Activated CD4-positive, alpha-beta T cell treated with anti-CD3 and anti-CD28 coated beads, Interleukin-2, amount 50 U/mL, for 24 hours (primary cell): ENCODE results near the gene MORN1.
"Not testable (repeated sequence)": the region's sequence is repeated elsewhere in the genome, so short reads cannot be mapped to it uniquely, and the experiment has no call there.

Experiments used
- DNase-seq, 2 donors: peaks; one replicate each; pipeline ENCODE4 v3.0.0-alpha.2; 2020; ENCODE audit warnings: low read depth in 1 of 2, low spot score in 1 of 2

The MORN1 gene

DNA sequence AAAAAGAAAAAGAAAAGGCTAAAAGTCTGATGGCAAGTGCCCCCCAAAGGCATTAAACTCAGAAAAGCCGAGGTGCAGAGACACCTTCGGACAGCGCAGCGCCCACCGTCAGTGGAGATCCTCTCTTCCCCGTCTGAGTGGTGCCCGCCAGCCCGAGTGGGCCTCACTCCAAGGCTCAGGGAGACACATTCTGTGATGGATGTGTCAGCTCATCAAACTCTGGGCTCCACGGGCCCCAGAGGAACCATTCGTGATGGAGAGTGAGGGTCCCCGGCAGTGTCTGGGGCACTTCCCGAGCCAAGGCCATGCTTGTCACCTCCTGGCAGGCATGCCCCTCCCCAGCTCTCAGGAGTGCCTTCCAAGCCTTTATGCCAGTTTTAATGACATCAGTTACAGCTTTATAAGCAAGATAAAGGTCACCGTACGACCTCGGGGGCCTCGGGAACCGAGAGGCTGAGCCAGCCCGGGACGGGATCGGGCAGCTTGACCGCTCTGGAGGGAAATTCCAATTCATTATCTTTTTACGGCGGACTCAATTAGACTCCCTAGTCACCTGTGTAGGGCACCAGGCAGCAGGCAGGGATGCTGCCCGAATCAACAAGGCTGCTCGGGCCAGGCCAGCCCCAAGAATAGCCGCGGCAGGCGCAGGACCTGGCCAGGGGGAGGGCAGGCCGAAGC, 49.5 kb downstream of the MORN1 start:
- no peak for DNase-seq

DNA sequence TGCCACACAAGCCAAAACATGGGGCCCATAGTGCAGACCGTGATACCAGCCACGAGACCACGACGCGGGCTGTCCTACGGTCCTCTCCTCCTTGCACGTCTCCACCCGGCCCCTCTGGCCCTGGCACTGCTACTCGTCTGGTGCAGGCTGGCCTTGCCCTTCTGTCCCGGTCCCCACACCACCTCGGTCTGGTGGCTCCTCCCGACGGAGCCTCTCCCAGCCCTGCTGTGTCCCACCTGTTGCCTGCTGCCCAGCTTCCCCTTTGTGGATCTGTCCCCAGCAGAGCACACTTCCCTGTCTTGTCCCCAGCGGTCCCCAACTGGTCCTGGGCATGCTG, 50.5 kb downstream of the MORN1 start:
- no peak for DNase-seq

GRCh38 chr1:2340086-2340917, 51.1 kb downstream of the MORN1 start:
- no peak for DNase-seq

GRCh38 chr1:2339206-2340085, 51.9 kb downstream of the MORN1 start:
- DNase-seq, result no peak

DNA sequence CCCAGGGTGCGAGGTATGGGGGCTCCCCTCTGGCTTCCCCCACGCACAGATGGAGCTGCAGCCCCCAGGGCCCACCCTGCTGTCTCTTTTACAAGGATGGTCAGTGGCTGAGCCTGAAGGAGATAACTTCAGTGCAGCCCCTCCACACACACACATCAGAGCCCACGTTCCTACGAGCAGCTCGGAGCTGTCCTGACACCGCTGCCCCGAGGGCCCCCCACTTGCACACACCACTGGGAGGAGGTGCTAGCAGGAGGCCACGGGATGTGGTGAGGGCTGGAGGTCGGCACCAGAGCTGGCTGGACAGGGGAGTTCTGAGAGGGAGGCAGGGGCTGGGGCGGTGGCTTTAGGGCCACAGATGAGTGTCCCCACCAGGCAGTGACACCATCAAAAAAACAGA, 53.9 kb downstream of the MORN1 start:
- no peak for DNase-seq

DNA sequence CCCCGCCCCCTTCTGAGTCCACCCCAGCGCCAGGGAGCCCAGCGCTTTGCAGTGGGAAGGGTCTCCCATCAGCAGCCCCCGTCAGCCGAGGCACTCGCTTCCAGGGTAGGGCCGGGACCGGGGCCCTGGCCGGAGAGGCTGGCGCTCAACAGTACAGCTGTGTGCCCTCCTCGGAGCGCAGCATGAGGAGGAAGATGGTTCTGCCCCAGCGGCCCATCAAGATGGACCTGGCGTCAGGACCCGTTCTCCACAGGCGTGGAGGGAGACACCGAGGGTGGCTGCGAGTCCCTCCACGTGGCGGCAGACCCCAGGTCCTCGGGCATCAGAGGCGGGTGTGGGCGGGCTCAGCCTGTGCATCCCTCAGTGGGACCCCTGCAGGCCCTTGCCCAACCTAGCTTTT, 54.3 kb downstream of the MORN1 start:
- no peak for DNase-seq

DNA sequence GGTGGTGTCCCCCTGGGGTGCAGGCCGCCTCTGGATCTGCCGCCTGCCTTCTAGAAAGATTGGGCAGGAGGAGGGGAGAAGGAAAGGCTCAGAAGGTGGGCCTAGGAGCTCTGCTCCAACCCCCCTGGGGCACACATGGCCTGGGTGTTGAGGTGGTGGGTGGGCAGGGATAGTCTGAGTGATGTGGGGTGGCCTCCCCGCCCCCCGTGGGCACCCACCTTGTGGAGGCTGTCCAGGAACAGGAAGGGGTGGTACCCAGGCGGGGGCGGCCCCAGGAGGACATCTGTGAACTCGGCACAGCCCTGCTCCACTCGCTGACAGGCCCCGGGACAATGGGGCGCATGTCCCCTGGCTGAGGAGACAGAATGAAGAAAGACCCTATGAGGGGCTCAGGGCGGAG, 54.9 kb downstream of the MORN1 start:
- no peak for DNase-seq

- no peak for DNase-seq
Observed at GRCh38 chr1:2335721-2336455, 55.5 kb downstream of the MORN1 start.

DNA sequence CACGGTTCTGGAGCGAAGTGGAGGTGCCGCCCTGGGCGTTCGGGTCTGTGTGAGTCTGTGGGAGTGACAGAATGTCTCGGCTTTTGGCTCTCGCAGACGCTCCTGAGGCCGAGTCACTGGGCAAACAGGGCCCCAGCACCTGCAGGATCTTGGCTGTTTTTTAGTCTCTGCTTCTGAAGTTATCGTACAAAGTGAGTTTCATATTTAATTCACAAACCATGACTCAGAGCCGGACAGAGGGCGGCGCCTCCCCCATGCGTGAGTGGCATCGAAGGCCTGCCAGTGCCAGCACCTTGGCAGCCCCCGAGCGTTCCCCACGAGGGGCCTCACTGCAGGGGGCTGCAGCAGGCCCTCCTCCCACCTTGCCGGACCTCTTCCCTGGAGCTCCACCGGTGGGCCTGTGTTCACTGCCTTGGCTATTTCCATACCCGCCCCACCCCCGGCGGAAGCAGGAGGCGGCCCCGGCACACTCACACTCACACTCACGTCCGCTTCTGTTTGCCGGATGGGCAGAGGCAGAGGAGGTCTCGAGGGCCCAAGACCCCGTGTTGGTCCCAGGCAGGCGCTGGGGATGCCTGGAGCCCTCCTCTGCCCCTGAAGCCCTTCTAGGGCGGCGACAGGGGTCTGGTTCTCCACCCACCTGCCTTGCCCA, 56.3 kb downstream of the MORN1 start:
- DNase-seq, result no peak

- DNase-seq, result no peak
Observed at GRCh38 chr1:2334366-2334765, 57.0 kb downstream of the MORN1 start.

- not testable (repeated sequence) for DNase-seq
Observed at GRCh38 chr1:2331580-2331979, 59.8 kb downstream of the MORN1 start.

GRCh38 chr1:2331200-2331544, 60.2 kb downstream of the MORN1 start:
- no peak for DNase-seq

- no peak for DNase-seq
Observed at GRCh38 chr1:2330519-2331199, 60.7 kb downstream of the MORN1 start.

DNA sequence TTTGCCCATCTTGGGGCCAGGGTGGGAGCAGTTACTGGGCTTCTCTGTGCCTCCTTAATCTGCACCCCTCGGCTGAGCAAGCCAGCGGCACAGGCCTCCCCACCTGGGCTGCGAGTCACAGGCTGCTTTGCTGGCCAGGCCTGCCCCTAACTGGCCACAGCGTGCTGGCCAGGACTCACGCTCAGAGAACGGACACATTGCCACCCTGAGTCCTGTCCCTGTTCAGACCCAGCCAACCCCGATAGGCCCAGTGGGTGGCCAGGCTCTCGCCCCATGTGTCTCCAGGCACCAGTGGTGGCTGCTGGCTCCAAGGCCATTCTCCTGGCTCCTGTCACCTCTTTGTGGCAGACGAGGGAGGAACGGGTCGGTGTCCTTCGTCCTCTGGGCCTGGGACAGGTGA, 61.3 kb downstream of the MORN1 start:
- no peak for DNase-seq

GRCh38 chr1:2328676-2329455, 62.5 kb downstream of the MORN1 start:
- no peak for DNase-seq

GRCh38 chr1:2327841-2328240, 63.5 kb downstream of the MORN1 start:
- no peak for DNase-seq

DNA sequence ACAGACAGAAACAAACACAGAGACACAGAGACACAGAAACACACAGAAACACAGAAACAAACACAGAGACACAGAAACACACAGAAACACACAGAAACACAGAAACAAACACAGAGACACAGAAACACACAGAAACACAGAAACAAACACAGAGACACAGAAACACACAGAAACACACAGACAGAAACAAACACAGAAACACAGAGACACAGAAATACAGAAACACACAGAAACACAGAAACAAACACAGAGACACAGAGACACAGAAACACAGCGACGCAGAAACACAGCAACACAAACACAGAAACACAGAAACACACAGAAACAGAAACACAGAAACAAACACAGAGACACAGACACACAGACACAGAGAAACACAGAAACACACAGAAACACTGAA, 64.2 kb downstream of the MORN1 start:
- DNase-seq, result not testable (repeated sequence)

GRCh38 chr1:2326524-2326923, 64.8 kb downstream of the MORN1 start:
- no peak for DNase-seq

DNA sequence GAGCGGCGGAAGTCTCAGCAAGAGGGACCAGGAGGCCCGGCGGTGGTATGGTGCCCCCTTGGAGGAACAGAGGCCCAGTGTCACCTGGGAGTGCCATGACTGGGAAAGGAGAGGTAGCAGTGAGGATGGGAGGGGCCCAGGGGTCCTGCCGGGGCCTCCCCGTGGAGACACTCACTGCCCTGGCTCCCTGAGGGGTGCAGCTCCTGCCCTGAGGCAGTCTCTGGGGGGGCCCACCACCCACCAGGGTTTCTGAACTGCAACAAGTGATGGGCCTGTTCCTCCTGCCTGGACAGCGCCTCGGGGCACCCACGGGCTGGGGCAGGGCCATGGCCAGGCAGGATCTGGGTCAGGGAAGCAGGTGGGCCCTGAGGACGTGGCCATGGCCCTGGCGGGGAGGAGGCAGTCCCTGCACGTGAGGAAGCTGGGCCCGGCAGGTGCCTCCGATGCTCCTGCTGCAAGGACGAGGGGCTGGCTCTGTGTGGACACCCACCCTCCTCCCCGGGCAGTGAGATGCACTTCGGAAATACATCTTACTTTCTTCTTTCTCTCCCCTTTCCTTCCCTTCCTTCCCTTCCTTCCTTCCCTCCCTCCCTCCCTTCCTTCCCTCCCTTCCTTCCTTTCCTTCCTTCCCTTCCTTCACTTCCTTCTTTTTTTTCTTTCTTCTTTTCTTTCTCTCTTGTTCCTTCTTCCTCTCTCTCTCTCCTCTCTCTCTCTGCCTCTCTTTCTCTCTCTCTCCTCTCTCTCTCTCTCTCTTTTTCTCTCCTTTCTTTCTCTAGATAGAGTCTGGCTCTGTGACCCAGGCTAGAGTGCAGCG, 66.6 kb downstream of the MORN1 start:
- DNase-seq, result no peak
